ENCODE measurements around the gene WDR54.
"Not testable (repeated sequence)": the region's sequence is repeated elsewhere in the genome, so short reads cannot be mapped to it uniquely, and the experiment has no call there.

WDR54 gene

DNA sequence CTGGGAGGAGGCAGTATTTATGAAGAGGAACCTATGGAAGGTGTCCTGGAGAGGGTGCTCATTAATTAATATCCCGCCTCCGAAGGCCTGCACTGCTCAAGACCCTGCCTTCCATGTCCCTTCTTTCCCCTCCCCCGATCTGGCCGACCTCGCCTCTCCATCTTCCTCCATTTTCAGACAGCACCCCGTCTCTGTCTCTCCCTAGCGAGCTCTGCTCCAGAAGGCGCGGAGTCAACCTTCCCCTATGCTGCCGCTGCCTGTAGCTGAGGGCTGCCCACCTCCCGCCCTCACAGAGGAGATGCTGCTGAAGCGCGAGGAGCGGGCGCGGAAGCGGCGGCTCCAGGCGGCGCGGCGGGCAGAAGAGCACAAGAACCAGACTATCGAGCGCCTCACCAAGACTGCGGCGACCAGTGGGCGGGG lies 35.6 kb downstream of the WDR54 start:
- Histone ChIP-seq H3K4me2 (ENCODE audit: low read length) (peak overlapping the region; percentile 96), H2AFZ (peak overlapping the region; percentile 91), H3K79me2 (peaks cover 6% of the 10 kb centered on the region), H3K27ac (peak overlapping the region; percentile 99), H3K9me3 (ENCODE audit: control insufficient read depth, low read length) (no peaks in the 10 kb centered on the region), H3K4me1 (peaks cover 22% of the 10 kb centered on the region), H3K4me3 (ENCODE audit: low read depth, low read length) (peak overlapping the region; percentile 90), H3K9ac (no peak overlapping the region), H3K36me3 (ENCODE audit: control insufficient read depth, insufficient read depth, low read length) (no peaks in the 10 kb centered on the region), H3K27me3 (ENCODE audit: control insufficient read depth, insufficient read depth, low read length) (no peaks in the 10 kb centered on the region)
- TF ChIP-seq, protein P1, sequence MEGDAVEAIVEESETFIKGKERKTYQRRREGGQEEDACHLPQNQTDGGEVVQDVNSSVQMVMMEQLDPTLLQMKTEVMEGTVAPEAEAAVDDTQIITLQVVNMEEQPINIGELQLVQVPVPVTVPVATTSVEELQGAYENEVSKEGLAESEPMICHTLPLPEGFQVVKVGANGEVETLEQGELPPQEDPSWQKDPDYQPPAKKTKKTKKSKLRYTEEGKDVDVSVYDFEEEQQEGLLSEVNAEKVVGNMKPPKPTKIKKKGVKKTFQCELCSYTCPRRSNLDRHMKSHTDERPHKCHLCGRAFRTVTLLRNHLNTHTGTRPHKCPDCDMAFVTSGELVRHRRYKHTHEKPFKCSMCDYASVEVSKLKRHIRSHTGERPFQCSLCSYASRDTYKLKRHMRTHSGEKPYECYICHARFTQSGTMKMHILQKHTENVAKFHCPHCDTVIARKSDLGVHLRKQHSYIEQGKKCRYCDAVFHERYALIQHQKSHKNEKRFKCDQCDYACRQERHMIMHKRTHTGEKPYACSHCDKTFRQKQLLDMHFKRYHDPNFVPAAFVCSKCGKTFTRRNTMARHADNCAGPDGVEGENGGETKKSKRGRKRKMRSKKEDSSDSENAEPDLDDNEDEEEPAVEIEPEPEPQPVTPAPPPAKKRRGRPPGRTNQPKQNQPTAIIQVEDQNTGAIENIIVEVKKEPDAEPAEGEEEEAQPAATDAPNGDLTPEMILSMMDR (IDR thresholded peaks at IDR 0.05), result no peak

DNA sequence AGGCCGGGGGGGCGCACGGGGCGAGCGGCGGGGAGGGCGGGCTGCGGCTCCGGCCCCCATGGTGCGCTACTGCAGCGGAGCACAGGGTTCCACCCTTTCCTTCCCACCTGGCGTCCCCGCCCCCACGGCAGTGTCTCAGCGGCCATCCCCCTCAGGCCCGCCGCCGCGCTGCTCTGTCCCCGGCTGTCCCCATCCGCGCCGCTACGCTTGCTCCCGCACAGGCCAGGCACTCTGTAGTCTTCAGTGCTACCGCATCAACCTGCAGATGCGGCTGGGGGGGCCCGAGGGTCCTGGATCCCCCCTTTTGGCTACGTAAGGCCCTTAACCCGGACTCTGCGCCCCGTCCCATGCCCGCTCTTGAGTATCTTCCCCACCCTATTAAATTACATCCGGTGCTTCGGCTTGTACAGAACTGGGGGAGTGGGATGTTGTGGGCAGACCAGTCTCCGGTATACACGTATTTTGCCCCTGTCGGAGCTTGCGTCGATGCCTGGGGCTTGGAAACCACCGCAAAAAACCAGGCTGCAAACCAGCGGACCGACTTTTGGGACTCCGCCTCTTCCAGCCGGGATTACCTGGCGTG lies 36.1 kb downstream of the WDR54 start:
- peak overlapping the region; percentile 78 for H3K9ac ChIP-seq
- no peaks in the 10 kb centered on the region for H3K36me3 ChIP-seq (ENCODE audit: control insufficient read depth, insufficient read depth, low read length)
- peak overlapping the region; percentile 91 for H2AFZ ChIP-seq
- H3K27ac ChIP-seq, result peak overlapping the region; percentile 99
- TF ChIP-seq, protein P1 (IDR thresholded peaks at IDR 0.05), result no peak
- H3K27me3 ChIP-seq (ENCODE audit: control insufficient read depth, insufficient read depth, low read length), result no peaks in the 10 kb centered on the region
- peaks cover 6% of the 10 kb centered on the region for H3K79me2 ChIP-seq
- H3K9me3 ChIP-seq (ENCODE audit: control insufficient read depth, low read length), result no peaks in the 10 kb centered on the region
- H3K4me1 ChIP-seq, result peaks cover 22% of the 10 kb centered on the region
- peak overlapping the region; percentile 96 for H3K4me2 ChIP-seq (ENCODE audit: low read length)
- H3K4me3 ChIP-seq (ENCODE audit: low read depth, low read length), result peak overlapping the region; percentile 90

DNA sequence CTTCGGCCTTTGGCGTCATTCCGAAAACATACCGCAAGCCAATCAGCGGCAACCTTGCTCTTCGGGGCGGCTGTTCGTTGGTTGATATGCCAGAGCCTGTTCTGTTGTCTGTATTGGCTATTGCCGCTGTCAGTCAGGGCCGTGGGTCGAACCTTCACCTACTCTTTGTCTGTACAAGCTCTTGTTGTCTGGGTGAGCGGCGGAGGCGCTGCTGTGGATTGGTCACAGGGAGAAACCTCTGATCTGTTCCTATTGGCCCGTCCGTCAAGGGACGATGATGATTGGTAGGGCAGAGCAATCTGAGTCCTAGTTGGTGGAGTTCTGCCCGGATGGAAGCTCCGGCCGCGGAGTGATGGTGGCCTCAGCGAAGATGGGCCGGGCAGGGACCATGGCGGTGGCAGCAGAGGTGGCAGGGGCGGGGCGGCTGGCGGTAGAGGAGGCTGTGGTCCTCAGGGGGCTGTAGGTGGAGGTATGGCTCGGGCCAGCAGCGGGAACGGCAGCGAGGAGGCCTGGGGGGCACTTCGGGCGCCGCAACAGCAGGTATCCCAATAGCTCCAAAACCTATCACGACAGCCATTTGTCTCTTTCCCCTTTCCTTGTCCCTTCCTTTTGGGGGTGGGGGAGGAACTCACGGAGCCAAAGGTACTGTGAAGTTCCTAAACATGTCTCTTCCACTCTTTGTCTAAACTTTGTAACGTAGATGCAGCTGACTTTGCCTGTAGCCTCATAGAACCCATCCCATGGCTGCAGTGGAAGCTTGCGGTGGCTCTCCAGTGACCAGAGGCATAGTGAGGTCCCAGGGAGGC lies 36.8 kb downstream of the WDR54 start, which contains the start of gene WBP1:
TSS of gene WBP1 (plus strand) at position 307 of the 806 bp plus-strand sequence. CDS start at position 472, 165 bp downstream.
- H3K79me2 ChIP-seq, result peaks cover 6% of the 10 kb centered on the region
- H3K4me2 ChIP-seq (ENCODE audit: low read length), result peak within 1 kb of the TSS; percentile 96
- H3K4me1 ChIP-seq, result peaks cover 22% of the 10 kb centered on the region
- peak within 1 kb of the TSS; percentile 91 for H2AFZ ChIP-seq
- peak within 1 kb of the TSS; percentile 90 for H3K4me3 ChIP-seq (ENCODE audit: low read depth, low read length)
- H3K9me3 ChIP-seq (ENCODE audit: control insufficient read depth, low read length), result no peaks in the 10 kb centered on the region
- TF ChIP-seq, protein P1 (IDR thresholded peaks at IDR 0.05), result no peak
- H3K27ac ChIP-seq, result peak within 1 kb of the TSS; percentile 99
- H3K36me3 ChIP-seq (ENCODE audit: control insufficient read depth, insufficient read depth, low read length), result no peaks in the 10 kb centered on the region
- no peaks in the 10 kb centered on the region for H3K27me3 ChIP-seq (ENCODE audit: control insufficient read depth, insufficient read depth, low read length)
- peak within 1 kb of the TSS; percentile 78 for H3K9ac ChIP-seq

DNA sequence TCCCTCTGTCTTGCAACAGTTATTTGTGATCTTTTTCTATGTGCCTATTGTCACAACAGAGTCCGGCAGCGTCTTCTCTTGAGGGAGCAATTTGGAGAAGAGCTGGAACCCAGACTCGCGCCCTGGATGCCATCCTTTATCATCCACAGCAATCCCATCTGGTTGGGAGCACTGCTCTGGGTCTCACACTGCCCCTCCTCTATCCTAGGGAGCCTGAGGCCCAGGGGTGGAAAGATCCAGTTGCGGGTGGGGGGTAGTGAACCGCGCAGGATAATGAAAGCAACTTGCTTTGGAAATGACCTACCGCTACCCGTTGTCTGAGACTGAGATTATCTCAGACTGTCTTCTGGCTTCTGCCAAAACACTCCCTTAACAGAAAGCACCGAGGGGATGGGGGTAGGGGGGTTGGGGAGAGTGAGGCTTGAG lies 37.4 kb downstream of the WDR54 start:
- peak overlapping the region; percentile 86 for H3K27ac ChIP-seq
- no peaks in the 10 kb centered on the region for H3K27me3 ChIP-seq (ENCODE audit: control insufficient read depth, insufficient read depth, low read length)
- TF ChIP-seq, protein P1 (IDR thresholded peaks at IDR 0.05), result no peak
- H2AFZ ChIP-seq, result peak overlapping the region; percentile 77
- no peaks in the 10 kb centered on the region for H3K9me3 ChIP-seq (ENCODE audit: control insufficient read depth, low read length)
- H3K36me3 ChIP-seq (ENCODE audit: control insufficient read depth, insufficient read depth, low read length), result no peaks in the 10 kb centered on the region
- H3K4me3 ChIP-seq (ENCODE audit: low read depth, low read length), result peak overlapping the region; percentile 90
- peaks cover 7% of the 10 kb centered on the region for H3K79me2 ChIP-seq
- H3K4me1 ChIP-seq, result peaks cover 24% of the 10 kb centered on the region
- H3K4me2 ChIP-seq (ENCODE audit: low read length), result peak overlapping the region; percentile 93
- peak overlapping the region; percentile 63 for H3K9ac ChIP-seq

DNA sequence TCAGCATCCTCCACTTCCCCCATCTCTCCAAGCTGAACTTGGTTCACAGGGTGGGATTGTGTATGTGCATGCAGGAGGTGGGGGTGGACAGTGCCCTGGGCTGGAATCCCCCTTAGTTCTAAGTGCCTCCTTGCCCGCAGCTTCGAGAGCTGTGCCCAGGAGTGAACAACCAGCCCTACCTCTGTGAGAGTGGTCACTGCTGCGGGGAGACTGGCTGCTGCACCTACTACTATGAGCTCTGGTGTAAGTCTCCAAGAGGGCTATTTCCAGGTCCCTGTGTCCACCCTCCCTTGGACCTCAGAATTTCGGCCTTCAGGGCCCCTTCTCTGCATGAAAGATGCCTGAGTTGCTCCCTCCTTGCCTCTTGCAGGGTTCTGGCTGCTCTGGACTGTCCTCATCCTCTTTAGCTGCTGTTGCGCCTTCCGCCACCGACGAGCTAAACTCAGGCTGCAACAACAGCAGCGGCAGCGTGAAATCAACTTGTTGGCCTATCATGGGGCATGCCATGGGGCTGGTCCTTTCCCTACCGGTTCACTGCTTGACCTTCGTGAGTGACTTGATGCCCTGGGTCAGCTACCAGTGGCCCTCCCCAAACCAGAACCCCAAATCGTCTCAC lies 38.1 kb downstream of the WDR54 start:
- not testable (repeated sequence) for H3K36me3 ChIP-seq (ENCODE audit: control insufficient read depth, insufficient read depth, low read length); H2AFZ ChIP-seq; H3K27me3 ChIP-seq (ENCODE audit: control insufficient read depth, insufficient read depth, low read length); H3K9ac ChIP-seq; H3K9me3 ChIP-seq (ENCODE audit: control insufficient read depth, low read length); H3K4me2 ChIP-seq (ENCODE audit: low read length); H3K27ac ChIP-seq
- Histone ChIP-seq H3K4me3 (ENCODE audit: low read depth, low read length) (peak overlapping the region; percentile 90), H3K79me2 (peaks cover 13% of the 10 kb centered on the region), H3K4me1 (peaks cover 26% of the 10 kb centered on the region)

DNA sequence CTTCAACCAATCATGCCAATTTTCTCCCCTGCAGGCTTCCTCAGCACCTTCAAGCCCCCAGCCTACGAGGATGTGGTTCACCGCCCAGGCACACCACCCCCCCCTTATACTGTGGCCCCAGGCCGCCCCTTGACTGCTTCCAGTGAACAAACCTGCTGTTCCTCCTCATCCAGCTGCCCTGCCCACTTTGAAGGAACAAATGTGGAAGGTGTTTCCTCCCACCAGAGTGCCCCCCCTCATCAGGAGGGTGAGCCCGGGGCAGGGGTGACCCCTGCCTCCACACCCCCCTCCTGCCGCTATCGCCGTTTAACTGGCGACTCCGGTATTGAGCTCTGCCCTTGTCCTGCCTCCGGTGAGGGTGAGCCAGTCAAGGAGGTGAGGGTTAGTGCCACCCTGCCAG lies 38.7 kb downstream of the WDR54 start:
- peaks cover 26% of the 10 kb centered on the region for H3K4me1 ChIP-seq
- H3K4me3 ChIP-seq (ENCODE audit: low read depth, low read length); H3K36me3 ChIP-seq (ENCODE audit: control insufficient read depth, insufficient read depth, low read length); H3K27ac ChIP-seq; H3K27me3 ChIP-seq (ENCODE audit: control insufficient read depth, insufficient read depth, low read length); H2AFZ ChIP-seq; H3K9ac ChIP-seq; H3K4me2 ChIP-seq (ENCODE audit: low read length); H3K9me3 ChIP-seq (ENCODE audit: control insufficient read depth, low read length): not testable (repeated sequence)
- peaks cover 15% of the 10 kb centered on the region for H3K79me2 ChIP-seq

Measured in parathyroid adenoma (tissue), 2 donors.